Prostate gland (tissue), 2 donors: ENCODE measurements around the gene HNRNPAB. TPM values are rescaled to one million over a fixed set of nuclear protein-coding genes. Genes with fewer than 3 reads are reported as not detected.

ENCODE experiments used
- DNase-seq: peaks from one replicate; pipeline ENCODE4 v3.0.0-alpha.2; 2019; ENCODE audit warnings: low spot score
- H3K27ac ChIP-seq, 2 donors: fragments of 200-600 bp; sonication (generic); 2 replicates each; pipeline ENCODE4 v1.5.1; 2017 to 2019
- H3K27me3 ChIP-seq: fragments of 200-600 bp; sonication (generic); replicated peaks from 2 replicates; pipeline ENCODE4 v1.5.1; 2019; ENCODE audit not compliant: insufficient read depth
- H3K36me3 ChIP-seq, 2 donors: fragments of 200-600 bp; sonication (generic); 1 replicate in 1 of 2; 2 replicates in 1 of 2; pipeline versions ENCODE4 v1.5.1 to v1.8.1; 2017 to 2019
- H3K4me1 ChIP-seq: fragments of 200-600 bp; sonication (generic); replicated peaks from 2 replicates; pipeline ENCODE4 v1.5.1; 2019
- H3K4me3 ChIP-seq, 2 donors: fragments of 200-600 bp; sonication (generic); 2 replicates each; pipeline ENCODE4 v1.5.1; 2017 to 2019
- H3K9me3 ChIP-seq: fragments of 200-600 bp; sonication (generic); 2 replicates; pipeline ENCODE4 v1.5.1; 2017
- CTCF ChIP-seq, 4 experiments: fragments of 200-600 bp in 2 of 4; fragments of 450-650 bp in 2 of 4; sonication (generic) in 2 of 4; IDR thresholded peaks; 1 replicate in 3 of 4; 2 replicates in 1 of 4; pipeline ENCODE4 v1.5.1; 2016 to 2019; ENCODE audit warnings: antibody characterized with exemption in 4 of 4, mild to moderate bottlenecking in 2 of 4, moderate library complexity in 2 of 4
- POLR2A ChIP-seq: fragments of 450-650 bp; IDR thresholded peaks from one replicate; pipeline ENCODE4 v1.6.1; 2016; ENCODE audit warnings: antibody characterized with exemption, mild to moderate bottlenecking
- POLR2AphosphoS5 ChIP-seq: sonication (generic); formaldehyde crosslinking; IDR thresholded peaks from one replicate; pipeline ENCODE4 v1.6.1; 2017; ENCODE audit warnings: antibody characterized with exemption
- WGBS: methylation state at CpG from one replicate; pipeline ENCODE4 v1.1.5; 2018; 5-methylcytosine and 5-hydroxymethylcytosine counted together
- intact Hi-C: fragments of 100-400 bp; cut with DNase I; formaldehyde crosslinking; loops from one replicate; pipeline ENCODE4 v1.14.2; 2022
- total RNA-seq, 2 donors: library from RNA; depleted of rRNA; stranded (reverse); fragments of >200 nt; gene quantifications; one replicate each; pipeline ENCODE4 v1.1.0, GENCODE V29; 2016

The HNRNPAB gene
- total RNA-seq, 2 donors from 2014 or later, result 73.1 to 104 TPM

DNA sequence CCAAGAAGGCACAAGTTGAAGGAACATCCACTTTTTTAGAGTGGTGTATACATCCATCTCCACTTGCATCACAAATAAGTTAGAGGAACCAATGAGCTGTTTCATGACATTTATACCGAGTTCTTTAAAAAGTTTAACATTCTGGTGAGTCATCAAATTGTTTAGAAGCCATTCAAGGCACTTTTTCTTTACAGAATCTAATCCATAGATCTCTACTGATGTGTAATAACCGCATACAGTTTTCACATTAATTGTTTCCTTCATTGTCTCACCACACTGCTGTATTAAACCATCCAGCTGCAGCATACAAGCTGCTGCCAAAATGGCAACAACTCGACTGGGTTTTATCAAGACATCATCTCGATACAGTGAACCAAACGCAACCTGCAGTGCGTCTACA is 17.9 kb upstream of the HNRNPAB start:
- Histone ChIP-seq H3K27ac (no peak overlapping the region), H3K27me3 (no peaks in the 10 kb centered on the region), H3K4me1 (no peaks in the 10 kb centered on the region), H3K36me3 (no peaks in the 10 kb centered on the region), H3K4me3 (no peak overlapping the region), H3K9me3 (no peaks in the 10 kb centered on the region)
- intact Hi-C loops, result no loop called here
- WGBS, result 29% methylated on average over 6 of the region's 6 CpGs
- DNase-seq, result no peak
- TF ChIP-seq POLR2A, result no peak
- no peak for TF ChIP-seq POLR2AphosphoS5
- no peak for TF ChIP-seq CTCF (IDR thresholded peaks at IDR 0.05)

DNA sequence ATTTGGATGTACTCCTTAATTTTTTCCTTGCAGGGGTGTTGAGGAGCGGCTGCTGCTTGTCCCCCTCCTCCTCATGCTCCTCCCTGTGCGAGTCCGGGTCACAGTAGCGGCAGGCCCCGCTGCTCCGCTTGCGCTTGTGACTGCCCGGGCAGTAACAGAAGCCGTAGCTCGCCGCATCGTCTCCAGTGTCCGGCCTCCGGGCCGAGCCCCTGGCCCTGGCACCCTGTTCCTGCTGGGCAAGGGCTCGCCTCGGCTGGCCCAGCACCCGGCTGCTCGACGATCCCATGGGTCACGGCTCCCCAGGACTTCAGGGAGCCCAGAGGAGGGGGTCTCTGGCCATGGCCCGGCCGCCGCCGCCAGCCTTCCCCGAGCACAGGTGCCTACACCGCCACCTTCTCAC is 17.3 kb upstream of the HNRNPAB start, which contains the start of gene GMCL2:
Gene GMCL2 (minus strand): TSS at position 358 of the 400 bp plus-strand sequence. CDS start 72 bp downstream, at position 286.
- no peak for DNase-seq
- intact Hi-C loops, result no loop called here
- no peak for TF ChIP-seq POLR2A
- no peak for TF ChIP-seq CTCF (IDR thresholded peaks at IDR 0.05)
- TF ChIP-seq POLR2AphosphoS5, result no peak
- WGBS, result 70% methylated on average over 27 of the region's 27 CpGs
- no peak within 1 kb of the TSS for H3K27ac ChIP-seq
- H3K36me3 ChIP-seq, result no peaks in the 10 kb centered on the region
- H3K9me3 ChIP-seq, result no peaks in the 10 kb centered on the region
- no peaks in the 10 kb centered on the region for H3K4me1 ChIP-seq
- H3K27me3 ChIP-seq, result no peaks in the 10 kb centered on the region
- no peak within 1 kb of the TSS for H3K4me3 ChIP-seq

GRCh38 chr5:178189433-178189832 is 14.9 kb upstream of the HNRNPAB start:
- Histone ChIP-seq H3K9me3 (no peaks in the 10 kb centered on the region), H3K27ac (no peak overlapping the region), H3K36me3 (no peaks in the 10 kb centered on the region), H3K4me3 (no peak overlapping the region), H3K4me1 (no peaks in the 10 kb centered on the region), H3K27me3 (no peaks in the 10 kb centered on the region)
- intact Hi-C loops, result no loop called here
- WGBS, result 43% methylated on average over 2 of the region's 2 CpGs
- TF ChIP-seq CTCF (IDR thresholded peaks at IDR 0.05) (no peak), POLR2A (no peak), POLR2AphosphoS5 (no peak)
- DNase-seq, result no peak

DNA sequence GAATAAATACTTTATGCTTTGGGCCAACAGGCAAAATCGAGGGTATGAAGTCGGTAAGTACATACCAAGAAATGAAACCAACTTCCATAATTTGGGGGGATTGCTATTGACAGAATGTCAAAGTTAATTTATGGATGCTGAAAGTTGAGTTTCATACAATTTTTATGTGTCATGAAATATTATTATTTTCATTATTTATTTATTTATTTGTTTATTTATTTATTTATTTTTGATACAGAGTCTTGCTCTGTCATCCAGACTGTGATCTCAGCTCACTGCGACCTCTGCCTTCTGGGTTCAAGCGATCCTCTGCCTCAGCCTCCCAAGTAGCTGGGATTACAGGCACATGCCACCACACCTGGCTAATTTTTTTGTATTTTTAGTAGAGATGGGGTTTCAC is 12.7 kb upstream of the HNRNPAB start:
- H3K4me3 ChIP-seq, result no peak overlapping the region
- TF ChIP-seq CTCF (IDR thresholded peaks at IDR 0.05), result no peak
- TF ChIP-seq POLR2A, result no peak
- TF ChIP-seq POLR2AphosphoS5, result no peak
- intact Hi-C loops, result no loop called here
- H3K27ac ChIP-seq, result no peak overlapping the region
- H3K36me3 ChIP-seq, result no peaks in the 10 kb centered on the region
- H3K9me3 ChIP-seq, result no peaks in the 10 kb centered on the region
- no peaks in the 10 kb centered on the region for H3K4me1 ChIP-seq
- 86% methylated on average over 4 of the region's 4 CpGs for WGBS
- no peaks in the 10 kb centered on the region for H3K27me3 ChIP-seq
- DNase-seq, result no peak

GRCh38 chr5:178192244-178192643 is 12.1 kb upstream of the HNRNPAB start:
- H3K36me3 ChIP-seq, result no peaks in the 10 kb centered on the region
- DNase-seq, result peak; percentile 63
- H3K9me3 ChIP-seq, result no peaks in the 10 kb centered on the region
- H3K4me1 ChIP-seq, result no peaks in the 10 kb centered on the region
- no peak overlapping the region for H3K4me3 ChIP-seq
- 19% methylated on average over 2 of the region's 2 CpGs for WGBS
- H3K27me3 ChIP-seq, result no peaks in the 10 kb centered on the region
- intact Hi-C loops, result no loop called here
- TF ChIP-seq POLR2A (no peak), POLR2AphosphoS5 (peak; percentile 87)
- H3K27ac ChIP-seq, result no peak overlapping the region
